Activated CD4-positive, alpha-beta T cell treated with anti-CD3 and anti-CD28 coated beads, Interleukin-2, amount 10 ng/mL, durations not matched to agents 7 days and 5 days (primary cell): Measurements from ENCODE around the gene SNX27. TPM values are rescaled to one million over a fixed set of nuclear protein-coding genes. Genes with fewer than 3 reads are reported as not detected.

Experiments used
- CTCF ChIA-PET: fragments of 350-600 bp; sonication (Branson Sonifier 250); formaldehyde crosslinking; loops from one replicate; lab custom pipeline; 2021; ENCODE audit warnings: antibody characterized with exemption; lab: Charles Lee
- POLR2A ChIA-PET: fragments of 350-600 bp; sonication (Branson Sonifier 250); formaldehyde crosslinking; loops from one replicate; lab custom pipeline; 2021; ENCODE audit warnings: antibody characterized with exemption; lab: Charles Lee
- DNase-seq: peaks from one replicate; pipeline ENCODE4 v3.0.0-alpha.2; 2020
- H3K27ac Mint-ChIP-seq: one replicate; pipeline ENCODE4 v1.8.0; 2021; ENCODE audit warnings: mild to moderate bottlenecking, moderate library complexity, mixed read lengths
- H3K27me3 Mint-ChIP-seq: one replicate; pipeline ENCODE4 v1.8.0; 2021; ENCODE audit warnings: mixed read lengths
- H3K36me3 Mint-ChIP-seq: one replicate; pipeline ENCODE4 v1.8.0; 2021; ENCODE audit warnings: low read depth, mixed read lengths
- H3K4me1 Mint-ChIP-seq: one replicate; pipeline ENCODE4 v1.8.0; 2021; ENCODE audit warnings: mixed read lengths
- H3K4me3 Mint-ChIP-seq: one replicate; pipeline ENCODE4 v1.8.0; 2021; ENCODE audit warnings: mild to moderate bottlenecking, moderate library complexity, mixed read lengths
- H3K9me3 Mint-ChIP-seq: one replicate; pipeline ENCODE4 v1.8.0; 2021; ENCODE audit warnings: mixed read lengths
- total RNA-seq, 2 experiments: library from RNA; stranded (reverse); gene quantifications; one replicate each; pipeline ENCODE4 v1.2.3, GENCODE V29; 2021

Gene SNX27
- total RNA-seq, 2 experiments from 2014 or later = 24.5 to 25.1 TPM

DNA sequence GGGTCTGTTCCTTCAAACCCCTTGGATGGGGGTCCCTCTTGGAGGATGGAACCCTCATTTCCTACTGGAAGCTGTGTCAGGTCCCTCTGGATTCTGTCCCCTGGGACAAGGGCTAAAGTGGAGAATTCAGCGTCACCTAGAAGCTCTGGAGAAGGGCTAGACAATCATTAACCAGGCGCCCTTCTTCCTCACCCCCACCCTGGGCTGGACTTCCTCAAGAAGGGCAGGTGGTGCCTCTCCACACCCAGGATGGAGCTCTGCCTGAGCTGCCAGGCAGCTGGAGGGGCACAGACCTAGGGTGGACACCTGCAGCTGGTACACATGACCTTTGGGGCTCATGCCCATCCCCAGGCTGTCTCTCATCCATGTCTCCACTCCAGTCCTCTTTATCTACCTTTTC lies 101.2 kb downstream of the SNX27 start:
- no peak for DNase-seq
- H3K27me3 Mint-ChIP-seq = peaks cover 32% of the 10 kb centered on the region
- H3K4me3 Mint-ChIP-seq = no peak overlapping the region
- H3K9me3 Mint-ChIP-seq = no peaks in the 10 kb centered on the region
- no peak overlapping the region for H3K27ac Mint-ChIP-seq
- CTCF ChIA-PET = interaction anchor here (0.9 to 1.1 kb wide), 2 partner anchors 122 to 124 kb away, joined by 3 read pairs; no protein-coding TSS in a partner anchor
- H3K4me1 Mint-ChIP-seq = peaks cover 5% of the 10 kb centered on the region
- no peaks in the 10 kb centered on the region for H3K36me3 Mint-ChIP-seq
- POLR2A ChIA-PET = no interaction called here

DNA sequence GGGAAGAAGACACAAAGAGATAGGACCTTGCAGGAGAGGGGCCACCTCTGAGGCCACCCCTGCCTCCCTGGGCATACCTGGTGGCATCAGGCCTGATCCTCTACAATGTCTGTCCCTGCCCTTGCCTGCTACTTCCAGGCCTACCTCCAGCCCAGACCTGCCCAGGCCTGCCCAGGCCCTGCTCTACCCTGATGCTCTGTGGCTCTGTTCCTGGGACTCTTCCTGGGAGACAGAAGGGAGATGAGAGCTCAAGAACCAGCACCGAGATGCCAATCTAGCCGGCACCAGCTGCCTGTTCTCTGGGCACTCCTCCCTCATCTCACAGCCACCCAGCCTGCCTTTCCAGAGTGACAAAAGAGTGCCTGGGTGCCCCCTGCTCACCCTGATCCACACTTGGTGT lies 102.0 kb downstream of the SNX27 start:
- H3K4me3 Mint-ChIP-seq = no peak overlapping the region
- ChIA-PET CTCF (interaction anchor here (0.9 to 1.1 kb wide), 2 partner anchors 121 to 123 kb away, joined by 3 read pairs; no protein-coding TSS in a partner anchor), POLR2A (no interaction called here)
- H3K27me3 Mint-ChIP-seq = peaks cover 40% of the 10 kb centered on the region
- DNase-seq = no peak
- H3K9me3 Mint-ChIP-seq = no peaks in the 10 kb centered on the region
- H3K27ac Mint-ChIP-seq = no peak overlapping the region
- no peaks in the 10 kb centered on the region for H3K36me3 Mint-ChIP-seq
- peaks cover 5% of the 10 kb centered on the region for H3K4me1 Mint-ChIP-seq

- no peak for DNase-seq
- Mint-ChIP-seq H3K4me1 (peaks cover 6% of the 10 kb centered on the region), H3K27me3 (peaks cover 50% of the 10 kb centered on the region), H3K27ac (no peak overlapping the region), H3K4me3 (no peak overlapping the region), H3K9me3 (no peaks in the 10 kb centered on the region), H3K36me3 (no peaks in the 10 kb centered on the region)
- ChIA-PET CTCF (interaction anchor here (0.6 to 1.0 kb wide), 3 partner anchors 20 to 317 kb away, joined by 3 to 6 read pairs (median 3); no protein-coding TSS in a partner anchor), POLR2A (interaction anchor here (0.6 kb wide), 1 partner anchor 87 kb away, joined by 3 read pairs; no protein-coding TSS in a partner anchor)
These were observed 103.2 kb downstream of the SNX27 start for GRCh38 chr1:151714820-151715725.

DNA sequence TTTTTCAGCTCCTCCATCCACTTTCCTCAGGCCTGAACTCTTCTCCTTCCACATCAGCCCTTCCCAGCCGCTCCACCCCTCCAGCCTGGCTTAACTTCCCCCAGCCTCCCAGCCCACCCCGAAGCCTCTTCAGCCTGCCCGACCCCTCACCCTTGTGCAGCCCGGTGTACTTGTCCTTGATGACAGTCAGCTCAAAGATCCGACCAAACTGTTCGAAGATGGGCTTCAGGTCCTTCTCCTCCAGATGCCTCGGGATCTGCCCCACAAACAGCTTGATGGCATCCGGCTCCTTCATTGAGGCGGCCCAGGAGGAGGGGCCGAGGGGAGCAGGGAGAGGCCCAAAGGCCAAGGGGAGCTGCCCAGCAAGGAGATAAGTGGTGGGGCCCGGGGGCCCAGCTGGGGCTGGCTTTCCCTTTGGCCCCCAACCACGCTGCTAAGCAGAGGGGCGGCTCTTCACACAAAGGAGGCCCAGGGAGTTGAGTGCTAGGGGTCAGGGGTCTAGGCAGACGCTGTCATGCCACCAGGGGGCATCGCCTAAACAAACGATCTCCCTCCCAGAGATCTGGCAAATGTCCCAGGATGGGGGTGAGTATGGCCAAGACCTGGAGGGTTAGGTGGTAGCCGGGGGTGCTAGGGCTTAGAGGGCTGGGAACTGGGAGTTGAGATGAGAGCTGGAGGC lies 104.0 kb downstream of the SNX27 start:
- H3K9me3 Mint-ChIP-seq = no peaks in the 10 kb centered on the region
- CTCF ChIA-PET = interaction anchor here (1.0 kb wide), 2 partner anchors 11 to 19 kb away, joined by 3 read pairs; no protein-coding TSS in a partner anchor
- H3K4me1 Mint-ChIP-seq = peaks cover 14% of the 10 kb centered on the region
- no peak for DNase-seq
- H3K27ac Mint-ChIP-seq = no peak overlapping the region
- peaks cover 58% of the 10 kb centered on the region for H3K27me3 Mint-ChIP-seq
- no peaks in the 10 kb centered on the region for H3K36me3 Mint-ChIP-seq
- POLR2A ChIA-PET = interaction anchor here (0.6 kb wide), 1 partner anchor 87 kb away, joined by 3 read pairs; no protein-coding TSS in a partner anchor
- no peak overlapping the region for H3K4me3 Mint-ChIP-seq

- no peak for DNase-seq
- H3K4me1 Mint-ChIP-seq = peaks cover 17% of the 10 kb centered on the region
- H3K27ac Mint-ChIP-seq = no peak overlapping the region
- no peaks in the 10 kb centered on the region for H3K36me3 Mint-ChIP-seq
- ChIA-PET POLR2A (no interaction called here), CTCF (interaction anchor here (1.0 kb wide), 1 partner anchor 11 kb away, joined by 3 read pairs; no protein-coding TSS in a partner anchor)
- H3K4me3 Mint-ChIP-seq = no peak overlapping the region
- H3K27me3 Mint-ChIP-seq = peaks cover 61% of the 10 kb centered on the region
- H3K9me3 Mint-ChIP-seq = no peaks in the 10 kb centered on the region
These were observed 104.5 kb downstream of the SNX27 start for GRCh38 chr1:151716405-151716762.

- POLR2A ChIA-PET = no interaction called here
- no peak within 1 kb of the TSS for H3K4me3 Mint-ChIP-seq
- CTCF ChIA-PET = interaction anchor here (0.5 to 1.0 kb wide), 3 partner anchors 10 to 119 kb away, joined by 3 read pairs; no protein-coding TSS in a partner anchor
- peaks cover 22% of the 10 kb centered on the region for H3K4me1 Mint-ChIP-seq
- DNase-seq = no peak
- no peaks in the 10 kb centered on the region for H3K9me3 Mint-ChIP-seq
- H3K27ac Mint-ChIP-seq = peak within 1 kb of the TSS; percentile 21
- H3K27me3 Mint-ChIP-seq = peaks cover 67% of the 10 kb centered on the region
- no peaks in the 10 kb centered on the region for H3K36me3 Mint-ChIP-seq
These were observed 105.2 kb downstream of the SNX27 start, which contains the start of gene CELF3 for GRCh38 chr1:151716771-151717631. TSS of gene CELF3 (minus strand) at chr1:151716803. CDS start at chr1:151716020, 783 bp downstream.

DNA sequence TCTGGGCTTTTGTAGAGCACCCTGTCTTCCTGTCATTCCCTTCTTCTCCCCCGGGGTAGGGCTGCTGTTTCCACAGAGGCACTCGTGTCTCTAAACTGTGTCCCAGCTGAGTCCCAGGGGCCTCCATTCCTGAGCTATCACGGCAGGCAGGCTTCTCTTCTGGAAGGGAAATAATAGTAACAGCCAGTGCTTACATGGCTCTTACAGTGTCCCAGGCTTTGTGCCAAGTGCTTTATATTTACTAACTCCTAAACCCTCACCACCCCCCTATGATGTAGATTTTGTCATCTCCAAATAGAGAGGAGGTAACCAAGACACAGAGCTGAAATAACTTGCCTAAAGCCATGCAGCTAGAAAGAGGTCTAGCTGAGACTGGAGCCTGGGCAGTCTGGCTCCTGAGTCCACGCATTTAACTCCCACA lies 106.2 kb downstream of the SNX27 start:
- Mint-ChIP-seq H3K36me3 (no peaks in the 10 kb centered on the region), H3K27ac (no peak overlapping the region), H3K4me1 (peaks cover 23% of the 10 kb centered on the region), H3K4me3 (no peak overlapping the region), H3K27me3 (peaks cover 74% of the 10 kb centered on the region), H3K9me3 (no peaks in the 10 kb centered on the region)
- DNase-seq = no peak
- CTCF ChIA-PET = interaction anchor here (0.9 kb wide), 1 partner anchor 12 kb away, joined by 3 read pairs; no protein-coding TSS in a partner anchor
- POLR2A ChIA-PET = no interaction called here

DNA sequence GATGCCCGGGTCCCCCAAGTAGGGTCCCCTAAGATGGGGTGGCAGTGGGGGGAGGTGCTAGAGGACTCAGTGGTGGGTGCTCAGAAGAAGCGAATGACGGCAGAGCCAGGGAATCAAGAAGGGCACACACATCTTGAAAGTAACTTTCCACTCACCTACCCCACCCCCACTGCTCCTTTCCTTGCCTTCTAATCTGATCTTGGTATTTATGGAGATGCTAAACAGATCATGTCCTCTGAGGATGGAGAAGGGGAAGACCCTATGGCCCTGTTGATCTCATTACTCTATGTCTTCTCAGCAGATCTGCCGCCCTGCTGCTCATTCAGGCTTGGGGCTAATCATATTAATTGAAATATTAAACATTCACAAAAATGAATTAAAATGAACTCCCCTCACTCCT lies 106.8 kb downstream of the SNX27 start:
- Mint-ChIP-seq H3K9me3 (no peaks in the 10 kb centered on the region), H3K36me3 (no peaks in the 10 kb centered on the region), H3K4me1 (peaks cover 23% of the 10 kb centered on the region), H3K27me3 (peaks cover 76% of the 10 kb centered on the region), H3K27ac (no peak overlapping the region), H3K4me3 (no peak overlapping the region)
- POLR2A ChIA-PET = no interaction called here
- no peak for DNase-seq
- CTCF ChIA-PET = no interaction called here

DNA sequence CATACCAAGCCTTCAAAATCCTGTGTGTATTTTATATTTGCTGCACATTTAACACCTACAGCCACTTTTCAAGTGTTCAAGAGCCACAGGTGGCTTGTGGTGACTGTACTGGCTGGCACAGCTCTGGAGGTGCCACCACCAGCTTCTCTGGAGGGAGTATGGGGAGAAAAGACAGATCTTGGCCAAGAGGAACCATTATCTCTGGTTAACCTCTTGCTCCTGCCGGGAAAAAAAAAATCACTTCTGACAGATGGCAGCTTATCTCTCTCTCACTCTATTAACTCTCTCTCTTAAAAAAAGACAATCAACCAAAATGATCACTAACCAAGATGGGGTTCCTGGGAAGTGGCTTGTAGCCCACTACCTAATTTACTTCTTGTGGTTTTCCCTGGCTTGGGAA lies 108.3 kb downstream of the SNX27 start:
- H3K27me3 Mint-ChIP-seq = peaks cover 79% of the 10 kb centered on the region
- H3K4me1 Mint-ChIP-seq = peaks cover 23% of the 10 kb centered on the region
- H3K9me3 Mint-ChIP-seq = no peaks in the 10 kb centered on the region
- H3K27ac Mint-ChIP-seq = no peak overlapping the region
- POLR2A ChIA-PET = no interaction called here
- no peak for DNase-seq
- CTCF ChIA-PET = interaction anchor here (0.6 to 1.7 kb wide), 5 partner anchors 15 to 128 kb away, joined by 3 to 7 read pairs (median 3); no protein-coding TSS in a partner anchor
- no peaks in the 10 kb centered on the region for H3K36me3 Mint-ChIP-seq
- peak overlapping the region; percentile 53 for H3K4me3 Mint-ChIP-seq

- POLR2A ChIA-PET = no interaction called here
- Mint-ChIP-seq H3K27me3 (peaks cover 75% of the 10 kb centered on the region), H3K9me3 (no peaks in the 10 kb centered on the region), H3K36me3 (no peaks in the 10 kb centered on the region), H3K4me1 (peaks cover 23% of the 10 kb centered on the region), H3K27ac (no peak overlapping the region), H3K4me3 (peak overlapping the region; percentile 53)
- CTCF ChIA-PET = interaction anchor here (0.6 to 1.7 kb wide), 7 partner anchors 10 to 127 kb away, joined by 3 to 7 read pairs (median 3); no protein-coding TSS in a partner anchor
- peak; percentile 15 for DNase-seq
These were observed 108.7 kb downstream of the SNX27 start for GRCh38 chr1:151720554-151720953.

DNA sequence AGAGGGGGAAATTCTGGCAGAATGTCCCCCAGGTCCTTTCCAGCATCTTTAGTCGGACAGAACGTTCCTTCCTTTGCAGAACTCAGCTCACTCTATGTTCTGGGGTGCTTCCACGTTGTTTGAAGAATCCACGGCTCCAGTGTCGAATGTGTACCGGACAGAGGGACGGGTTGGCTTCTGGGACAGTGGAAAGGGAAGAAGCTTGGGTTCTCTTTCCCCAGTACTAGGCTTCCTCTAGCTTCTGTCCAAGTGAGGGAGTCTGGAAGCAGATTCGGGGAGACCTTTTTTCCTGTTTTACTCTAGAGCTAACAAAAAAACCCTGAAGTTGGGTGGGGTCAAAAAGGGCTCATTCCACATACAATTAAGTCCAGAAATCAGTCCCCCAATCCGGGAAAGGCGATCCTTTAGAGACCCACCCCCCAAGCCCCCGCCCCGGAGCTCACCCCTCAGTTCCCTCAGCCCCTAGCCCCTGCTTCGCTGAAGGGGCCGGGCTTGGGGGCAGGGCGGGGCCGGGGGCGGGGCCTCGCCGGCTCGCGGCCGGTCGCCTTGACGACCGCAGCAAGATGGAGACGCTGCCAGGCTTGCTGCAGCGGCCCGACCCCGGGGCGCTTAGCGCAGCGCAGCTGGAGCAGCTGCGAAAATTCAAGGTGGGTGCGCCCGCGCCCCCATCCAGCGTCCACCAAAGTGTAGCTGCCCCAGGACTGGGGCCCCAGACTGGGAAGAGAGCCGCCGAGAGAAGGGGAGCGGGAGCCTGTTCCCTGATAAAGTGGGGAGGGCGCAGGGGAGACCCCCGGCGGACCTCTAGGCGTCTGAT lies 109.3 kb downstream of the SNX27 start, which contains the start of gene RIIAD1:
TSS of gene RIIAD1 (plus strand) at position 549 of the 814 bp plus-strand sequence. CDS start at position 564, 15 bp downstream.
- H3K27me3 Mint-ChIP-seq = peaks cover 74% of the 10 kb centered on the region
- DNase-seq = peak; percentile 41
- ChIA-PET CTCF (interaction anchor here (1.1 to 1.7 kb wide), 6 partner anchors 10 to 115 kb away, joined by 3 to 7 read pairs (median 4); no protein-coding TSS in a partner anchor), POLR2A (no interaction called here)
- no peak within 1 kb of the TSS for H3K27ac Mint-ChIP-seq
- peak within 1 kb of the TSS; percentile 67 for H3K4me3 Mint-ChIP-seq
- peaks cover 23% of the 10 kb centered on the region for H3K4me1 Mint-ChIP-seq
- no peaks in the 10 kb centered on the region for H3K9me3 Mint-ChIP-seq
- no peaks in the 10 kb centered on the region for H3K36me3 Mint-ChIP-seq
